BJ (cell line): ENCODE measurements around the gene MADD. TPM values are rescaled to one million over a fixed set of nuclear protein-coding genes. Genes with fewer than 3 reads are reported as not detected.

Experiments used
- CTCF ChIA-PET: fragments of 350-600 bp; formaldehyde crosslinking; extraction: SDS; loops from one replicate; lab custom pipeline; 2021; ENCODE audit warnings: antibody characterized with exemption, inconsistent platforms; lab: Yijun Ruan, JAX
- POLR2A ChIA-PET: fragments of 300-600 bp; sonication (Branson Sonifier 250); formaldehyde crosslinking; extraction: SDS; loops from one replicate; lab custom pipeline; 2021; ENCODE audit warnings: antibody characterized with exemption; lab: Charles Lee
- DNase-seq: peaks from one replicate; pipeline ENCODE4 v3.0.0-alpha.2; 2011; ENCODE audit warnings: low read depth
- H3K27me3 ChIP-seq: 2 replicates; pipeline ENCODE4 v1.6.0; 2011; ENCODE audit warnings: low read length; ENCODE audit not compliant: control insufficient read depth, insufficient read depth
- H3K36me3 ChIP-seq: 2 replicates; pipeline ENCODE4 v1.5.1; 2011; ENCODE audit warnings: low read length; ENCODE audit not compliant: control insufficient read depth, insufficient read depth
- H3K4me3 ChIP-seq: 2 replicates; pipeline ENCODE4 v1.5.1; 2011; ENCODE audit warnings: low read depth, mild to moderate bottlenecking, control low read depth, low read length
- CTCF ChIP-seq: IDR thresholded peaks from 2 replicates; pipeline ENCODE4 v1.5.1; 2011; ENCODE audit warnings: low read depth, mild to moderate bottlenecking, control low read depth, inconsistent platforms, low read length, moderate library complexity; ENCODE audit not compliant: insufficient read depth
- polyA plus RNA-seq: library from polyadenylated mRNA; depleted of rRNA; stranded (reverse); fragments of >200 nt; gene quantifications from 2 replicates; pipeline ENCODE4 v1.2.3, GENCODE V29; 2011

MADD gene
- polyA plus RNA-seq, 1 experiment, result 19.8 TPM

- CTCF ChIA-PET, result no interaction called here
- no peak for DNase-seq
- no peak for TF ChIP-seq CTCF
- Histone ChIP-seq H3K4me3 (no peak overlapping the region), H3K36me3 (peaks cover 36% of the 10 kb centered on the region), H3K27me3 (no peaks in the 10 kb centered on the region)
- POLR2A ChIA-PET, result no interaction called here
Measured at GRCh38 chr11:47239852-47240251, 30.1 kb upstream of the MADD start.

- H3K36me3 ChIP-seq, result peaks cover 41% of the 10 kb centered on the region
- DNase-seq, result no peak
- no peak overlapping the region for H3K4me3 ChIP-seq
- no peak for TF ChIP-seq CTCF
- ChIA-PET POLR2A (no interaction called here), CTCF (interaction anchor here (0.8 to 1.4 kb wide), 4 partner anchors 16 to 113 kb away, joined by 3 to 4 read pairs (median 3); partner anchors contain the start of gene NR1H3)
- no peaks in the 10 kb centered on the region for H3K27me3 ChIP-seq
Measured at GRCh38 chr11:47241841-47242301, 28.1 kb upstream of the MADD start.

GRCh38 chr11:47242596-47243192 is 27.2 kb upstream of the MADD start:
- no peak for TF ChIP-seq CTCF
- Histone ChIP-seq H3K27me3 (no peaks in the 10 kb centered on the region), H3K36me3 (peaks cover 41% of the 10 kb centered on the region), H3K4me3 (no peak overlapping the region)
- CTCF ChIA-PET, result interaction anchor here (0.7 to 1.6 kb wide), 5 partner anchors 8 to 112 kb away, joined by 3 to 5 read pairs (median 3); partner anchors contain the start of genes MYBPC3 and NR1H3
- POLR2A ChIA-PET, result no interaction called here
- no peak for DNase-seq

- CTCF ChIA-PET, result interaction anchor here (0.6 to 1.6 kb wide), 2 partner anchors 9 to 112 kb away, joined by 3 to 5 read pairs; no protein-coding TSS in a partner anchor
- no peaks in the 10 kb centered on the region for H3K27me3 ChIP-seq
- POLR2A ChIA-PET, result no interaction called here
- no peak for TF ChIP-seq CTCF
- peaks cover 37% of the 10 kb centered on the region for H3K36me3 ChIP-seq
- no peak for DNase-seq
- H3K4me3 ChIP-seq, result no peak overlapping the region
Measured at GRCh38 chr11:47243454-47243853, 26.5 kb upstream of the MADD start.

- ChIA-PET CTCF (interaction anchor here (1.1 kb wide), 1 partner anchor 10 kb away, joined by 3 read pairs; no protein-coding TSS in a partner anchor), POLR2A (no interaction called here)
- DNase-seq, result no peak
- Histone ChIP-seq H3K36me3 (peaks cover 28% of the 10 kb centered on the region), H3K4me3 (no peak overlapping the region), H3K27me3 (no peaks in the 10 kb centered on the region)
- TF ChIP-seq CTCF, result no peak
Measured at GRCh38 chr11:47244448-47245350, 25.2 kb upstream of the MADD start.
